Metanephros (tissue), 1 donor: ENCODE results near the gene RGMB. TPM values are rescaled to one million over a fixed set of nuclear protein-coding genes. Genes with fewer than 3 reads are reported as not detected.

Experiments
- total RNA-seq: library from RNA; depleted of rRNA; stranded (reverse); fragments of >200 nt; gene quantifications from one replicate; pipeline ENCODE4 v1.2.3, GENCODE V29; 2014

The RGMB gene, protein sequence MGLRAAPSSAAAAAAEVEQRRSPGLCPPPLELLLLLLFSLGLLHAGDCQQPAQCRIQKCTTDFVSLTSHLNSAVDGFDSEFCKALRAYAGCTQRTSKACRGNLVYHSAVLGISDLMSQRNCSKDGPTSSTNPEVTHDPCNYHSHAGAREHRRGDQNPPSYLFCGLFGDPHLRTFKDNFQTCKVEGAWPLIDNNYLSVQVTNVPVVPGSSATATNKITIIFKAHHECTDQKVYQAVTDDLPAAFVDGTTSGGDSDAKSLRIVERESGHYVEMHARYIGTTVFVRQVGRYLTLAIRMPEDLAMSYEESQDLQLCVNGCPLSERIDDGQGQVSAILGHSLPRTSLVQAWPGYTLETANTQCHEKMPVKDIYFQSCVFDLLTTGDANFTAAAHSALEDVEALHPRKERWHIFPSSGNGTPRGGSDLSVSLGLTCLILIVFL
- total RNA-seq: 26.4 TPM

DNA sequence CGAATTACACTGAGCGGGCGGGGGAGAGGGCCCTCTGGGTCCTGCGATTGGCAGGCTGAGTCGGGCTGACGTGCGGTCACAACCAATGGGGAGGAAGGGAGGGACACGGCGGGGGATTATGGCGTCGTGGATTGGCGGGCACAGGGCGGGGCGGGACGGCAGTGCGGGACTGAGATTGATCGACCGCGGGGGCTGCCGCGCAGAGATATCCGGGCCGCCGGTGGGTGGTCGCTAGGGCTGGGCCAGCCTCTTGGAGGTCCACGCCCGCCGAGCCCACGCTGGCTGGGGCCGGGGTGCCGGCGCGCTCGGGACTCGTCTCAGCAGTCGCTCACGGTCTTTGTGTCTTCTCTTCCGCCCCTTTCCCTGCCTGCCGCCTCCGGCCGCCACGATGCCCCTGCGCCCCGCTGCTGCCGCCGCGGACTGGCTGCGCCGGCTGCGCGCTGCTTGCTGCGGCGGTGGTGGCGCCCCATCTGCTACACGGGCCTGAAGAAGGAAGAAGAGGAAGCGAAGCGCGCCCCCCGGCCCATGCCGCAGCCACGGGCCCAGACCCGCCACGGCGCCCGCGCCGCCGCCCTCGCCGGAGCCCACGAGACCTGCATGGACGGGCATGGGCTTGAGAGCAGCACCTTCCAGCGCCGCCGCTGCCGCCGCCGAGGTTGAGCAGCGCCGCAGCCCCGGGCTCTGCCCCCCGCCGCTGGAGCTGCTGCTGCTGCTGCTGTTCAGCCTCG lies at the start of gene RGMB:
Gene RGMB, plus strand, starts transcription at position 200 of the 728 bp plus-strand sequence. Its CDS starts 408 bp downstream, at position 608.

Other genes starting within 250 kb of the RGMB start
- gene CHD1, start 155.3 kb downstream of the RGMB start, total RNA-seq: 74.5 TPM